ENCODE data around the gene ATXN2L. TPM values are rescaled to one million over a fixed set of nuclear protein-coding genes. Genes with fewer than 3 reads are reported as not detected.

ATXN2L gene
- total and polyA plus RNA-seq, 10 donors: 43.8 to 179 (median 147) TPM

DNA sequence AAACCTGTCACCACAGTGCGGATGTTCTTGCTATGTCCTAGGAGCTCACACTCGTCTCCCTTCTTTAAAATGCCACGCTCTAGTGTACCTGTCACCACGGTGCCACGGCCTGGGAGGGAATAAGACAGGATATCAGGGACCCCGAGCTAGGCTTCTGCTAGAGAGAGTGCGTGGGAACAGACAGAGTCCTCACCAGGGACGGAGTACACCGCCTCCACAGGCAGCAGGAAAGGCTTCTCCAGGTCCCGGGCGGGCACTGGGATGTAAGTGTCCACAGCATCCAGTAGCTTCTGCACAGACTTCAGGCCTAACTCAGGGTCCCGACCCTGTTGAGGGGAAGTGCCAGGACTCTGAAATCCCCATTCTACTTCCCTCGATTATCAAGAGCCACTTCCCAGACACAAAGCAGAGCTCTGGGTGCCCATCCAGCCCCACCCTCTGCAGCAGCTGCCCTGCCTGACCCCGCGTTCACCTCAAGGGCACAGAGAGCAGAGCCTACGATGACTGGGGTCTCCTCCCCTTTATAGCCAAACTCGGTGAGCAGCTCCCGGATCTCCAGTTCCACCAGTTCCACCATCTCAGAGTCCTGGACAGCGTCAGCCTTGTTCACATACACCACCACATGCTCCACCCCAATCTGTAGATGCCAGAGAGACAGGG, 21.6 kb downstream of the ATXN2L start:
- TF ChIP-seq POLR2AphosphoS5 (IDR thresholded peaks at IDR 0.05): peak in 1 of 3 donors; percentile 6
- no peak for TF ChIP-seq POLR2A (IDR thresholded peaks at IDR 0.05)
- intact Hi-C loops (cut with DNase I; ENCODE audit: low total_unique reads): no loop called here
- peak; percentile 63 for DNase-seq

DNA sequence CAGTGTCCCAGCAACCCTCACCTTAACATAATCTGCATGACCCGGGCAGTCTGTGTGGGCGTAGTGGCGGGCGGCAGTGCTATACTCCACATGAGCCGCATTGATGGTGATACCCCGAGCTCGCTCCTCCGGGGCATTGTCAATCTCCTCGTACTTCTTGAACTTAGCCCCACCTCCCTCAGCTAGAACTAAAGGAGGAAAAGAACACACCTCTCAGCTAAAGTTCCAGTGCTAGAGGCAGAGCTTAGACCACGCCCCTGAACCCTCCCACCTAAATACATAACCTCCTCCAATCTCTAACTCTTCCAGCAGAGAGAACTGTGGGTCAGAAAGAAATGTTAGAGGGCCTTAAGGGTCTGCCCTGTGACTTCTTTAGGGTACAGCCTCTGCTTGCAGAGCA, 22.5 kb downstream of the ATXN2L start:
- intact Hi-C loops (cut with DNase I; ENCODE audit: low total_unique reads): no loop called here
- TF ChIP-seq, protein P1, sequence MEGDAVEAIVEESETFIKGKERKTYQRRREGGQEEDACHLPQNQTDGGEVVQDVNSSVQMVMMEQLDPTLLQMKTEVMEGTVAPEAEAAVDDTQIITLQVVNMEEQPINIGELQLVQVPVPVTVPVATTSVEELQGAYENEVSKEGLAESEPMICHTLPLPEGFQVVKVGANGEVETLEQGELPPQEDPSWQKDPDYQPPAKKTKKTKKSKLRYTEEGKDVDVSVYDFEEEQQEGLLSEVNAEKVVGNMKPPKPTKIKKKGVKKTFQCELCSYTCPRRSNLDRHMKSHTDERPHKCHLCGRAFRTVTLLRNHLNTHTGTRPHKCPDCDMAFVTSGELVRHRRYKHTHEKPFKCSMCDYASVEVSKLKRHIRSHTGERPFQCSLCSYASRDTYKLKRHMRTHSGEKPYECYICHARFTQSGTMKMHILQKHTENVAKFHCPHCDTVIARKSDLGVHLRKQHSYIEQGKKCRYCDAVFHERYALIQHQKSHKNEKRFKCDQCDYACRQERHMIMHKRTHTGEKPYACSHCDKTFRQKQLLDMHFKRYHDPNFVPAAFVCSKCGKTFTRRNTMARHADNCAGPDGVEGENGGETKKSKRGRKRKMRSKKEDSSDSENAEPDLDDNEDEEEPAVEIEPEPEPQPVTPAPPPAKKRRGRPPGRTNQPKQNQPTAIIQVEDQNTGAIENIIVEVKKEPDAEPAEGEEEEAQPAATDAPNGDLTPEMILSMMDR (IDR thresholded peaks at IDR 0.05 in 8 of 11, conservative IDR thresholded peaks at IDR 0.05 in 3 of 11): no peak
- TF ChIP-seq POLR2A (IDR thresholded peaks at IDR 0.05): no peak
- 56 to 72% (median 65%) methylated on average over 10 of the region's 10 CpGs for WGBS, 5 donors
- peaks cover 0 to 46% (median 35%) of the 10 kb centered on the region in 6 donors for H3K36me3 ChIP-seq
- DNase-seq: no peak
- H3K27me3 ChIP-seq (replicated peaks in 1 of 7): no peaks in the 10 kb centered on the region
- peak overlapping the region in 6 of 8 donors; percentile 49 to 93 (median 90) for H3K27ac ChIP-seq
- peaks cover 19 to 45% (median 33%) of the 10 kb centered on the region in 6 donors for H3K4me1 ChIP-seq
- no peaks in the 10 kb centered on the region for H3K9me3 ChIP-seq
- H3K4me3 ChIP-seq: peak overlapping the region; percentile 48 to 91 (median 80)

More for the DNA sequence above, 21.6 kb downstream of the ATXN2L start:
- H3K27me3 ChIP-seq (replicated peaks in 1 of 7): no peaks in the 10 kb centered on the region
- H3K4me1 ChIP-seq: peaks cover 19 to 45% (median 33%) of the 10 kb centered on the region in 6 donors
- H3K9me3 ChIP-seq: no peaks in the 10 kb centered on the region
- peak overlapping the region in 1 of 8 donors; percentile 91 for H3K4me3 ChIP-seq
- no peak overlapping the region for H3K27ac ChIP-seq
- H3K36me3 ChIP-seq: peaks cover 0 to 47% (median 35%) of the 10 kb centered on the region in 6 donors
- WGBS, 5 donors: 88 to 93% (median 92%) methylated on average over 19 of the region's 19 CpGs

DNA sequence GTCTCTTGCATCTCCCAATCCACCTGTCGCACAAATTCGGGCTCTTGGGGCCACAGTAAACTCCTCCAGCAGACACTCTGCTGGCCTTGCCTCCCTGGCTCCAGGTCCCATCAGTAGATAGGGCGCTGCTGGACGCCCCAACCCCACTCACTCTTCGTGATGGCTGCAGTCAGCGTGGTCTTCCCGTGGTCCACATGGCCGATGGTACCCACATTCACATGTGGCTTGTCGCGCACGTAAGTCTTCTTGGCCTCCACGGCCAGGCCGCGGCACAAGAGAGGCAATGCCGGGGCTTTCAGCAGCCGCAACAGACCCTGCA, 22.9 kb downstream of the ATXN2L start:
- Histone ChIP-seq H3K27ac (peak overlapping the region; percentile 49 to 93 (median 90)), H3K27me3 (replicated peaks in 1 of 7) (no peaks in the 10 kb centered on the region), H3K4me1 (peaks cover 19 to 45% (median 33%) of the 10 kb centered on the region in 6 donors), H3K36me3 (peaks cover 0 to 44% (median 35%) of the 10 kb centered on the region in 6 donors), H3K4me3 (peak overlapping the region; percentile 48 to 91 (median 80)), H3K9me3 (no peaks in the 10 kb centered on the region)
- DNase-seq: no peak
- TF ChIP-seq, protein P1 (IDR thresholded peaks at IDR 0.05 in 8 of 11, conservative IDR thresholded peaks at IDR 0.05 in 3 of 11): no peak
- intact Hi-C loops (cut with DNase I; ENCODE audit: low total_unique reads): no loop called here
- WGBS, 5 donors: 0 to 2% (median 1%) methylated on average over 5 to 16 of the region's 16 CpGs

GRCh38 chr16:28846080-28846932, 23.5 kb downstream of the ATXN2L start, which contains the start of gene TUFM:
TSS of gene TUFM (minus strand) at chr16:28846348. CDS start at chr16:28846269, 79 bp downstream.
- Histone ChIP-seq H3K27ac (peak within 1 kb of the TSS; percentile 55 to 93 (median 90)), H3K36me3 (peaks cover 0 to 38% (median 33%) of the 10 kb centered on the region in 6 donors), H3K27me3 (replicated peaks in 1 of 7) (no peaks in the 10 kb centered on the region), H3K4me3 (peak within 1 kb of the TSS; percentile 48 to 91 (median 80)), H3K9me3 (no peaks in the 10 kb centered on the region), H3K4me1 (peaks cover 19 to 45% (median 33%) of the 10 kb centered on the region in 6 donors)
- intact Hi-C loops (cut with DNase I; ENCODE audit: low total_unique reads): no loop called here
- DNase-seq: peak; percentile 100
- no peak for TF ChIP-seq POLR2A (IDR thresholded peaks at IDR 0.05)
- TF ChIP-seq, protein P1 (IDR thresholded peaks at IDR 0.05 in 8 of 11, conservative IDR thresholded peaks at IDR 0.05 in 3 of 11): peak; percentile 72 to 92 (median 88)
- TF ChIP-seq POLR2AphosphoS5 (IDR thresholded peaks at IDR 0.05): peak; percentile 90 to 96 (median 91)
- 0 to 1% (median 1%) methylated on average over 39 to 73 of the region's 73 CpGs for WGBS, 5 donors

Data from spleen (tissue), 11 donors.